SK-N-SH treated with all-trans-retinoic acid at 6 μM for 48 hours (cell line): ENCODE measurements around the gene SUCO.

Experiments
- ATAC-seq: fragments of 200-7000 bp; cut with Tn5 transposase; 3 replicates; pipeline ENCODE4 v1.9.1; 2020; ENCODE audit warnings: mild to moderate bottlenecking, moderate library complexity
- BACH2 ChIP-seq: fragments of 250-450 bp; sonication (Bioruptor Pico); IDR thresholded peaks from 2 replicates; pipeline ENCODE4 v1.9.0; 2021; ENCODE audit warnings: mild to moderate bottlenecking, borderline replicate concordance
- ESRRG ChIP-seq: fragments of 250-450 bp; sonication (Bioruptor Pico); IDR thresholded peaks from 2 replicates; pipeline ENCODE4 v1.6.1; 2021; ENCODE audit warnings: mild to moderate bottlenecking
- ISL1 ChIP-seq: fragments of 250-450 bp; sonication (Bioruptor Pico); IDR thresholded peaks from 2 replicates; pipeline ENCODE4 v2.1.2; 2022; ENCODE audit warnings: mild to moderate bottlenecking, moderate library complexity
- PPARA ChIP-seq: fragments of 250-450 bp; sonication (Bioruptor Pico); IDR thresholded peaks from 2 replicates; pipeline ENCODE4 v1.5.0; 2020; ENCODE audit warnings: mild to moderate bottlenecking, borderline replicate concordance
- SNAI2 ChIP-seq: fragments of 250-450 bp; sonication (Bioruptor Pico); IDR thresholded peaks from 2 replicates; pipeline ENCODE4 v1.5.0; 2020; ENCODE audit warnings: mild to moderate bottlenecking, moderate library complexity
- TOX ChIP-seq: fragments of 250-450 bp; sonication (Bioruptor Pico); IDR thresholded peaks from 2 replicates; pipeline ENCODE4 v1.8.0; 2021; ENCODE audit warnings: mild to moderate bottlenecking, moderate library complexity, borderline replicate concordance
- ZC3H10 ChIP-seq: fragments of 250-450 bp; sonication (Bioruptor Pico); IDR thresholded peaks from 2 replicates; pipeline ENCODE4 v1.5.1; 2021; ENCODE audit warnings: mild to moderate bottlenecking, moderate library complexity
- ZFP3 ChIP-seq: fragments of 250-450 bp; sonication (Bioruptor Pico); IDR thresholded peaks from 2 replicates; pipeline ENCODE4 v1.5.0; 2020; ENCODE audit warnings: mild to moderate bottlenecking, moderate library complexity
- ZFP30 ChIP-seq: fragments of 450-650 bp; formaldehyde crosslinking; IDR thresholded peaks from 2 replicates; pipeline ENCODE4 v1.5.0; 2022; ENCODE audit warnings: mild to moderate bottlenecking, moderate library complexity
- ZNF70 ChIP-seq: fragments of 450-650 bp; formaldehyde crosslinking; IDR thresholded peaks from 2 replicates; pipeline ENCODE4 v1.5.0; 2020; ENCODE audit warnings: mild to moderate bottlenecking, moderate library complexity
- TF ChIP-seq, protein P1 (sequence below): fragments of 250-450 bp; sonication (Bioruptor Pico); IDR thresholded peaks from 2 replicates; pipeline ENCODE4 v1.8.0; 2021; ENCODE audit warnings: low read depth, mild to moderate bottlenecking, moderate library complexity, borderline replicate concordance
- TF ChIP-seq, protein P2 (sequence below): fragments of 250-450 bp; sonication (Bioruptor Pico); IDR thresholded peaks from 2 replicates; pipeline ENCODE4 v1.5.1; 2021; ENCODE audit warnings: mild to moderate bottlenecking, moderate library complexity
- TF ChIP-seq, protein P3 (sequence below): fragments of 250-450 bp; sonication (Bioruptor Pico); IDR thresholded peaks from 2 replicates; pipeline ENCODE4 v1.5.1; 2020; ENCODE audit warnings: low read depth, mild to moderate bottlenecking, moderate library complexity
- TF ChIP-seq, protein P4 (sequence below): fragments of 250-450 bp; sonication (Bioruptor Pico); IDR thresholded peaks from 2 replicates; pipeline ENCODE4 v1.5.0; 2020; ENCODE audit warnings: mild to moderate bottlenecking, moderate library complexity

SUCO gene

DNA sequence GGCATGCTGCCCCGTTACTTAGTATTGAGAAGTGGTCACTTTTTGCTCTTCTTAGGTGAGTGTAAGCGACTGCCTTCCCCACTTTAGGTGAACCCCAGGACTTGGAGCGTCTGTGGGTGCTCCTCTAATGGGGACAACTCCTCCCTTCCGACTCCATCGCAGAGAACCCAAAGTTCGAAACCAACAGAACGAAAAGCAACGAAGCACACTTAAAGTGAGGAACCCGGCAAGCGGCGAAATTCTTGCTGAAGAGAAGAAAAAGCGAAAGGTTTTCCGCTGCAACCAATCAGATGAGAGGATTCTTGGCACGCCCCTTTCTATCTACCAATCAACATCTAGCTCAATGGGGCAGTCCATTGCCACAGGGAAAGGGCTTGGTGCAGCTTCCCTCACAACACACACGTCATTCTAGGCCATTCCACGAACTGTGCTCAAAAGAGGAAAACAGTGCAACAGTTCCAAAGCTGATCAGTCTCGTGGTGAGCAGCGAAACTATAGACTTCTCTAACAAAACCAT is 709 bp upstream of the SUCO start:
- ATAC-seq: peak; percentile 86
- TF ChIP-seq TOX (CRISPR knock-in tag) (0 out of 2 replicates have a peak, but pooled peaks have one; percentile 18), PPARA (CRISPR knock-in tag) (no peak)

DNA sequence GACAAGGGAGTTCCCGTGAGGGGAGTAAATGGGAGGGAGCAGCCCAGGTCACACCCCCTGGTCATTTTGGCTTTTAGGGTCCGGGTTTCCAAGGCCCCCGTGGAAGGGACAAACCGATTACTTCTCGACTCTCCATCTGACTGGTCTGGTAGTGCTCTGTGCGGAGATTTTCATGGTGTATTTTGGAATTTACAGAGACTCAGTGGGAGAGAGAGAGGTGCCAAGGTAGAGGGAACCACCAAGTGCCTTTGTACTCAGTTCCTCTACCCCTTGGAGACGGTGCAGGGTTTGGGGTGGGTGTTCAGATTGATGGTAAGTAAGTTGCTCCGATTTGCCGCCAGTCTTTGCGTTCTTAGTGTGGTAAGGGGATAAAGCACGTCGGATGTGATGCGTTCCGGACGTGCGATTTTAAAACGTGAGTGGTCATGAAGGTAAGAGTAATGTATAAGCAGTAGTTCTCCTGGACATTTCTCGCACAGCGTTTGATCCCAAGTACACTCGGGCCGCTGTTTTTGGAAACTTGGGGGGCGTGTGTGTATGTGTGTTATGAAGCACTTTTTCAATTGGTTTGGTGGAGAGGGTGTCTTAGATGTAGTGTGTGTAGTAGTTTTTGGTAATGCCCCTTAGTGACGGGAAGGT is 682 bp downstream of the SUCO start:
- ATAC-seq: peak; percentile 2

DNA sequence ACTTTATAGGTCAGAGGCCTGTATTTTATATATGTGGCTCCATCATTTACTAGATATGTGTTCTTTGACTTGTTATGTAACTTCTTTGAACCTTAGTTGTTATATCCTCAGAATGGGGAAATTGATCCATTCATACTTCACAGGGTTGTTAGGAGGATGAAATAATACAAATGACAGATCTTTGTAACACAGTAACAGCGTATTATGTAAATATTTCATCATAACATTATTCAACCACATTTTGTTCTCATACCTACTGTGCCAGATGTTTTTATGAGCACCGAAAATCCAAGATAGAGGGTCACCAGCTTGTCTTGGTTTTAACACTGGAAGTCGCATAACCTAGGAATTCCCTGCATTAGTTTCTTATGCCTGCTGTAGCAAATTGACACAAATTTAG is 3.3 kb downstream of the SUCO start:
- no peak for TF ChIP-seq ZFP3
- TF ChIP-seq BACH2: no peak
- TF ChIP-seq, protein P1, sequence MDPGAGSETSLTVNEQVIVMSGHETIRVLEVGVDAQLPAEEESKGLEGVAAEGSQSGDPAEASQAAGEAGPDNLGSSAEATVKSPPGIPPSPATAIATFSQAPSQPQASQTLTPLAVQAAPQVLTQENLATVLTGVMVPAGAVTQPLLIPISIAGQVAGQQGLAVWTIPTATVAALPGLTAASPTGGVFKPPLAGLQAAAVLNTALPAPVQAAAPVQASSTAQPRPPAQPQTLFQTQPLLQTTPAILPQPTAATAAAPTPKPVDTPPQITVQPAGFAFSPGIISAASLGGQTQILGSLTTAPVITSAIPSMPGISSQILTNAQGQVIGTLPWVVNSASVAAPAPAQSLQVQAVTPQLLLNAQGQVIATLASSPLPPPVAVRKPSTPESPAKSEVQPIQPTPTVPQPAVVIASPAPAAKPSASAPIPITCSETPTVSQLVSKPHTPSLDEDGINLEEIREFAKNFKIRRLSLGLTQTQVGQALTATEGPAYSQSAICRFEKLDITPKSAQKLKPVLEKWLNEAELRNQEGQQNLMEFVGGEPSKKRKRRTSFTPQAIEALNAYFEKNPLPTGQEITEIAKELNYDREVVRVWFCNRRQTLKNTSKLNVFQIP (CRISPR knock-in tag): no peak
- TF ChIP-seq ZFP30 (CRISPR knock-in tag): no peak

More for the DNA sequence above, 682 bp downstream of the SUCO start:
- TF ChIP-seq, protein P2, sequence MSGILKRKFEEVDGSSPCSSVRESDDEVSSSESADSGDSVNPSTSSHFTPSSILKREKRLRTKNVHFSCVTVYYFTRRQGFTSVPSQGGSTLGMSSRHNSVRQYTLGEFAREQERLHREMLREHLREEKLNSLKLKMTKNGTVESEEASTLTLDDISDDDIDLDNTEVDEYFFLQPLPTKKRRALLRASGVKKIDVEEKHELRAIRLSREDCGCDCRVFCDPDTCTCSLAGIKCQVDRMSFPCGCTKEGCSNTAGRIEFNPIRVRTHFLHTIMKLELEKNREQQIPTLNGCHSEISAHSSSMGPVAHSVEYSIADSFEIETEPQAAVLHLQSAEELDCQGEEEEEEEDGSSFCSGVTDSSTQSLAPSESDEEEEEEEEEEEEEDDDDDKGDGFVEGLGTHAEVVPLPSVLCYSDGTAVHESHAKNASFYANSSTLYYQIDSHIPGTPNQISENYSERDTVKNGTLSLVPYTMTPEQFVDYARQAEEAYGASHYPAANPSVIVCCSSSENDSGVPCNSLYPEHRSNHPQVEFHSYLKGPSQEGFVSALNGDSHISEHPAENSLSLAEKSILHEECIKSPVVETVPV (CRISPR knock-in tag): no peak
- TF ChIP-seq, protein P1 (CRISPR knock-in tag): no peak
- TF ChIP-seq BACH2: no peak
- no peak for TF ChIP-seq ISL1 (CRISPR knock-in tag)
- TF ChIP-seq PPARA (CRISPR knock-in tag): no peak
- TF ChIP-seq ESRRG (CRISPR knock-in tag): no peak
- no peak for TF ChIP-seq SNAI2 (CRISPR knock-in tag)
- TF ChIP-seq ZNF70 (CRISPR knock-in tag): no peak
- TF ChIP-seq, protein P3, sequence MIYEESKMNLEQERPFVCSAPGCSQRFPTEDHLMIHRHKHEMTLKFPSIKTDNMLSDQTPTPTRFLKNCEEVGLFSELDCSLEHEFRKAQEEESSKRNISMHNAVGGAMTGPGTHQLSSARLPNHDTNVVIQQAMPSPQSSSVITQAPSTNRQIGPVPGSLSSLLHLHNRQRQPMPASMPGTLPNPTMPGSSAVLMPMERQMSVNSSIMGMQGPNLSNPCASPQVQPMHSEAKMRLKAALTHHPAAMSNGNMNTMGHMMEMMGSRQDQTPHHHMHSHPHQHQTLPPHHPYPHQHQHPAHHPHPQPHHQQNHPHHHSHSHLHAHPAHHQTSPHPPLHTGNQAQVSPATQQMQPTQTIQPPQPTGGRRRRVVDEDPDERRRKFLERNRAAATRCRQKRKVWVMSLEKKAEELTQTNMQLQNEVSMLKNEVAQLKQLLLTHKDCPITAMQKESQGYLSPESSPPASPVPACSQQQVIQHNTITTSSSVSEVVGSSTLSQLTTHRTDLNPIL: no peak
- no peak for TF ChIP-seq ZFP30 (CRISPR knock-in tag)
- no peak for TF ChIP-seq ZFP3
- no peak for TF ChIP-seq TOX (CRISPR knock-in tag)
- TF ChIP-seq ZC3H10: no peak

DNA sequence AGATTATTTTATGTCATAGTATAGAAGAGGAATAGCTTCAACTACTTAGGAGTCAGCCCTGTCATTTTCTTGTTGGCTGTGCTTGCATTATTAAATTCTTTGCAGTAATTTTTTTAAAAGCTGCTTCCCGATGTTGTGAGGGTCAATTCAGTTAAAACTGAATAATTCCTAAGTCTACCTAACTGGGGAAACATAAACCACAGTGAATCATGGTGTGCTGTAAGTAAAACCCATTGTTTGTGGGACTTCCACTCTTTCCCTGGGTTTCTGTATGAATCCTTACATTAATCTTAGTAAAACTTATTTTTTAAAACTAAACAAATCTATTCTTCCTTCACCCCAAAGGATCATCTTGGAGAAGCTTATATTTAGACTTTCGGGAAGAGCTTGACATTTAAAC is 4.4 kb downstream of the SUCO start:
- ATAC-seq: no peak
- TF ChIP-seq ZFP30 (CRISPR knock-in tag): no peak
- TF ChIP-seq, protein P2 (CRISPR knock-in tag): no peak
- TF ChIP-seq, protein P4, sequence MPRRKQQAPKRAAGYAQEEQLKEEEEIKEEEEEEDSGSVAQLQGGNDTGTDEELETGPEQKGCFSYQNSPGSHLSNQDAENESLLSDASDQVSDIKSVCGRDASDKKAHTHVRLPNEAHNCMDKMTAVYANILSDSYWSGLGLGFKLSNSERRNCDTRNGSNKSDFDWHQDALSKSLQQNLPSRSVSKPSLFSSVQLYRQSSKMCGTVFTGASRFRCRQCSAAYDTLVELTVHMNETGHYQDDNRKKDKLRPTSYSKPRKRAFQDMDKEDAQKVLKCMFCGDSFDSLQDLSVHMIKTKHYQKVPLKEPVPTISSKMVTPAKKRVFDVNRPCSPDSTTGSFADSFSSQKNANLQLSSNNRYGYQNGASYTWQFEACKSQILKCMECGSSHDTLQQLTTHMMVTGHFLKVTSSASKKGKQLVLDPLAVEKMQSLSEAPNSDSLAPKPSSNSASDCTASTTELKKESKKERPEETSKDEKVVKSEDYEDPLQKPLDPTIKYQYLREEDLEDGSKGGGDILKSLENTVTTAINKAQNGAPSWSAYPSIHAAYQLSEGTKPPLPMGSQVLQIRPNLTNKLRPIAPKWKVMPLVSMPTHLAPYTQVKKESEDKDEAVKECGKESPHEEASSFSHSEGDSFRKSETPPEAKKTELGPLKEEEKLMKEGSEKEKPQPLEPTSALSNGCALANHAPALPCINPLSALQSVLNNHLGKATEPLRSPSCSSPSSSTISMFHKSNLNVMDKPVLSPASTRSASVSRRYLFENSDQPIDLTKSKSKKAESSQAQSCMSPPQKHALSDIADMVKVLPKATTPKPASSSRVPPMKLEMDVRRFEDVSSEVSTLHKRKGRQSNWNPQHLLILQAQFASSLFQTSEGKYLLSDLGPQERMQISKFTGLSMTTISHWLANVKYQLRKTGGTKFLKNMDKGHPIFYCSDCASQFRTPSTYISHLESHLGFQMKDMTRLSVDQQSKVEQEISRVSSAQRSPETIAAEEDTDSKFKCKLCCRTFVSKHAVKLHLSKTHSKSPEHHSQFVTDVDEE (CRISPR knock-in tag): no peak

More for the DNA sequence above, 3.3 kb downstream of the SUCO start:
- ATAC-seq: no peak
